Measurements from ENCODE around the gene FBXL5. TPM values are rescaled to one million over a fixed set of nuclear protein-coding genes. Genes with fewer than 3 reads are reported as not detected.

FBXL5 gene
- total RNA-seq, 1 experiment from 2014 or later = 69.6 TPM

GRCh38 chr4:15673337-15673736, 18.2 kb upstream of the FBXL5 start:
- TF ChIP-seq FOXK1 (CRISPR knock-in tag; IDR thresholded peaks at IDR 0.05) (no peak), SMAD4 (CRISPR knock-in tag; IDR thresholded peaks at IDR 0.05) (no peak), JAZF1 (CRISPR knock-in tag; IDR thresholded peaks at IDR 0.05) (no peak), NFE2L1 (CRISPR knock-in tag; IDR thresholded peaks at IDR 0.05) (no peak), TEAD1 (CRISPR knock-in tag; IDR thresholded peaks at IDR 0.05) (no peak), CTCF (IDR thresholded peaks at IDR 0.05) (no peak), RORB (CRISPR knock-in tag; IDR thresholded peaks at IDR 0.05) (no peak), ZNF281 (CRISPR knock-in tag; IDR thresholded peaks at IDR 0.05) (no peak)
- H3K4me3 Mint-ChIP-seq = no peak overlapping the region

DNA sequence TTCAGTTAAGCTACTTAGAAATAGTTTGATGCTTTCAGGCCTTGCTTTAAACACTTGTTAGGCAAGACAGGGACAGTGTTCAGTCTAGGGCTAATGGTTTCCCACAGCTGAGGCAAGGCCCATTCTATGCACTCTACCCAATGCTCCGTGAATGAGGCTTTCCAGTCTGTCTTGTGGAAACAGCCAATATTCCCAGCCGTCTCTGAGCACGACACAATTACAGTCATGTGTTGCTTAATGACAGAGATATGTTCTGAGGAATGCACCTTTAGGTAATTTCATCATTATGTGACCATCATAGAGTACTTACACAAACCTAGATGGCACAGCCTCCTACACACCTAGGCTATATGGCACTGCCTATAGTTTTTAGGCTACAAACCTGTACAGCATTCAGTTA, 16.9 kb upstream of the FBXL5 start:
- DNase-seq (ENCODE audit: low spot score) = no peak
- POLR2A ChIA-PET = no interaction called here
- no peak for ATAC-seq
- Mint-ChIP-seq H3K4me3 (no peak overlapping the region), H3K27ac (no peak overlapping the region), H3K4me1 (peaks cover 10% of the 10 kb centered on the region), H3K36me3 (peaks cover 17% of the 10 kb centered on the region), H3K27me3 (ENCODE audit: low read depth) (no peaks in the 10 kb centered on the region), H3K9me3 (no peaks in the 10 kb centered on the region)
- TF ChIP-seq ZNF671 (CRISPR knock-in tag; IDR thresholded peaks at IDR 0.05) (no peak), ARID4B (CRISPR knock-in tag; IDR thresholded peaks at IDR 0.05; ENCODE audit: borderline replicate concordance) (no peak), KAT7 (CRISPR knock-in tag; IDR thresholded peaks at IDR 0.05; ENCODE audit: borderline replicate concordance) (no peak), SOX15 (CRISPR knock-in tag; IDR thresholded peaks at IDR 0.05) (no peak), NFE2L1 (CRISPR knock-in tag; IDR thresholded peaks at IDR 0.05) (no peak), NFYB (CRISPR knock-in tag; conservative IDR thresholded peaks at IDR 0.05; ENCODE audit: low read depth) (no peak), ZBTB21 (CRISPR knock-in tag; IDR thresholded peaks at IDR 0.05; ENCODE audit: borderline replicate concordance) (no peak), AFF4 (CRISPR knock-in tag; IDR thresholded peaks at IDR 0.05; ENCODE audit: borderline replicate concordance) (no peak)
- TF ChIP-seq, protein P1, sequence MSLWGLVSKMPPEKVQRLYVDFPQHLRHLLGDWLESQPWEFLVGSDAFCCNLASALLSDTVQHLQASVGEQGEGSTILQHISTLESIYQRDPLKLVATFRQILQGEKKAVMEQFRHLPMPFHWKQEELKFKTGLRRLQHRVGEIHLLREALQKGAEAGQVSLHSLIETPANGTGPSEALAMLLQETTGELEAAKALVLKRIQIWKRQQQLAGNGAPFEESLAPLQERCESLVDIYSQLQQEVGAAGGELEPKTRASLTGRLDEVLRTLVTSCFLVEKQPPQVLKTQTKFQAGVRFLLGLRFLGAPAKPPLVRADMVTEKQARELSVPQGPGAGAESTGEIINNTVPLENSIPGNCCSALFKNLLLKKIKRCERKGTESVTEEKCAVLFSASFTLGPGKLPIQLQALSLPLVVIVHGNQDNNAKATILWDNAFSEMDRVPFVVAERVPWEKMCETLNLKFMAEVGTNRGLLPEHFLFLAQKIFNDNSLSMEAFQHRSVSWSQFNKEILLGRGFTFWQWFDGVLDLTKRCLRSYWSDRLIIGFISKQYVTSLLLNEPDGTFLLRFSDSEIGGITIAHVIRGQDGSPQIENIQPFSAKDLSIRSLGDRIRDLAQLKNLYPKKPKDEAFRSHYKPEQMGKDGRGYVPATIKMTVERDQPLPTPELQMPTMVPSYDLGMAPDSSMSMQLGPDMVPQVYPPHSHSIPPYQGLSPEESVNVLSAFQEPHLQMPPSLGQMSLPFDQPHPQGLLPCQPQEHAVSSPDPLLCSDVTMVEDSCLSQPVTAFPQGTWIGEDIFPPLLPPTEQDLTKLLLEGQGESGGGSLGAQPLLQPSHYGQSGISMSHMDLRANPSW (CRISPR knock-in tag; conservative IDR thresholded peaks at IDR 0.05; ENCODE audit: low read depth) = no peak
- TF ChIP-seq, protein P2, sequence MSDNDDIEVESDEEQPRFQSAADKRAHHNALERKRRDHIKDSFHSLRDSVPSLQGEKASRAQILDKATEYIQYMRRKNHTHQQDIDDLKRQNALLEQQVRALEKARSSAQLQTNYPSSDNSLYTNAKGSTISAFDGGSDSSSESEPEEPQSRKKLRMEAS (CRISPR knock-in tag; IDR thresholded peaks at IDR 0.05) = no peak
- TF ChIP-seq, protein P3, sequence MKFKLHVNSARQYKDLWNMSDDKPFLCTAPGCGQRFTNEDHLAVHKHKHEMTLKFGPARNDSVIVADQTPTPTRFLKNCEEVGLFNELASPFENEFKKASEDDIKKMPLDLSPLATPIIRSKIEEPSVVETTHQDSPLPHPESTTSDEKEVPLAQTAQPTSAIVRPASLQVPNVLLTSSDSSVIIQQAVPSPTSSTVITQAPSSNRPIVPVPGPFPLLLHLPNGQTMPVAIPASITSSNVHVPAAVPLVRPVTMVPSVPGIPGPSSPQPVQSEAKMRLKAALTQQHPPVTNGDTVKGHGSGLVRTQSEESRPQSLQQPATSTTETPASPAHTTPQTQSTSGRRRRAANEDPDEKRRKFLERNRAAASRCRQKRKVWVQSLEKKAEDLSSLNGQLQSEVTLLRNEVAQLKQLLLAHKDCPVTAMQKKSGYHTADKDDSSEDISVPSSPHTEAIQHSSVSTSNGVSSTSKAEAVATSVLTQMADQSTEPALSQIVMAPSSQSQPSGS (CRISPR knock-in tag; IDR thresholded peaks at IDR 0.05; ENCODE audit: borderline replicate concordance, low read depth) = no peak
- CTCF ChIA-PET = no interaction called here

More at GRCh38 chr4:15673337-15673736, 18.2 kb upstream of the FBXL5 start:
- no peak for ATAC-seq
- CTCF ChIA-PET = interaction anchor here (0.8 kb wide), 1 partner anchor 194 kb away, joined by 3 read pairs; no protein-coding TSS in a partner anchor
- no peaks in the 10 kb centered on the region for H3K27me3 Mint-ChIP-seq (ENCODE audit: low read depth)
- peaks cover 21% of the 10 kb centered on the region for H3K4me1 Mint-ChIP-seq
- POLR2A ChIA-PET = no interaction called here
- H3K9me3 Mint-ChIP-seq = no peaks in the 10 kb centered on the region
- H3K27ac Mint-ChIP-seq = no peak overlapping the region
- no peak for DNase-seq (ENCODE audit: low spot score)
- peaks cover 10% of the 10 kb centered on the region for H3K36me3 Mint-ChIP-seq
